ENCODE data around the gene PLSCR4. TPM values are rescaled to one million over a fixed set of nuclear protein-coding genes. Genes with fewer than 3 reads are reported as not detected.

PLSCR4 gene
- total RNA-seq, 1 donor from 2014 or later = 1.0 TPM

DNA sequence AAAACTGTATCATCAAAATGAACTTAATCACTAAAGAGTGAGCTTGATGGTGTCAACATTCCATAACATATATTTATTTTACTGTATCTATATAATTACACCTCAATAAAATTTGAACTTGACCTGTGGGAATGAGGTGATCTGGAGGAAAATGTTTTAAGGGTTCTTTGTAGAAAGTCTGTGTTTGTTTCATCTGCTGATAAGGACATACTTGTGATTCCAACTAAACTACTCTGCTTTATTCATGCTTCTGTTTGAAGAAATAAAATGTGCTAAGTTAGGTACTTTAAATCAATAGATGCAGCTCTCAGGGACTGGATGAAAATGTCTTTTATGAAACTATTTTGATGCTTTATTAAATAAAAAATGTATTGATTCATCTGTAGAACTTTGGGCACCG, 78.3 kb downstream of the PLSCR4 start:
- TF ChIP-seq EZH2phosphoT487 (IDR thresholded peaks at IDR 0.05) = no peak
- TF ChIP-seq, protein P1, sequence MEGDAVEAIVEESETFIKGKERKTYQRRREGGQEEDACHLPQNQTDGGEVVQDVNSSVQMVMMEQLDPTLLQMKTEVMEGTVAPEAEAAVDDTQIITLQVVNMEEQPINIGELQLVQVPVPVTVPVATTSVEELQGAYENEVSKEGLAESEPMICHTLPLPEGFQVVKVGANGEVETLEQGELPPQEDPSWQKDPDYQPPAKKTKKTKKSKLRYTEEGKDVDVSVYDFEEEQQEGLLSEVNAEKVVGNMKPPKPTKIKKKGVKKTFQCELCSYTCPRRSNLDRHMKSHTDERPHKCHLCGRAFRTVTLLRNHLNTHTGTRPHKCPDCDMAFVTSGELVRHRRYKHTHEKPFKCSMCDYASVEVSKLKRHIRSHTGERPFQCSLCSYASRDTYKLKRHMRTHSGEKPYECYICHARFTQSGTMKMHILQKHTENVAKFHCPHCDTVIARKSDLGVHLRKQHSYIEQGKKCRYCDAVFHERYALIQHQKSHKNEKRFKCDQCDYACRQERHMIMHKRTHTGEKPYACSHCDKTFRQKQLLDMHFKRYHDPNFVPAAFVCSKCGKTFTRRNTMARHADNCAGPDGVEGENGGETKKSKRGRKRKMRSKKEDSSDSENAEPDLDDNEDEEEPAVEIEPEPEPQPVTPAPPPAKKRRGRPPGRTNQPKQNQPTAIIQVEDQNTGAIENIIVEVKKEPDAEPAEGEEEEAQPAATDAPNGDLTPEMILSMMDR (IDR thresholded peaks at IDR 0.05) = no peak
- no peak overlapping the region for H3K4me2 ChIP-seq
- H3K9me3 ChIP-seq (ENCODE audit: low read depth) = no peaks in the 10 kb centered on the region
- H3K9ac ChIP-seq = no peak overlapping the region
- no peak overlapping the region for H3K4me3 ChIP-seq
- no peak overlapping the region for H2AFZ ChIP-seq (replicated peaks)
- H3F3A ChIP-seq (ENCODE audit: low read depth) = no peaks in the 10 kb centered on the region
- H3K4me1 ChIP-seq = no peaks in the 10 kb centered on the region
- no peaks in the 10 kb centered on the region for H3K79me2 ChIP-seq (ENCODE audit: low read depth)
- H3K4me1 Mint-ChIP-seq = no peaks in the 10 kb centered on the region
- DNase-seq (ENCODE audit: low spot score) = no peak
- H3K27me3 Mint-ChIP-seq (ENCODE audit: insufficient read depth, low read depth) = no peaks in the 10 kb centered on the region
- H4K20me1 ChIP-seq (ENCODE audit: low read depth) = no peaks in the 10 kb centered on the region
- H3K27ac Mint-ChIP-seq = no peak overlapping the region
- H3K9me3 Mint-ChIP-seq = peaks cover 2% of the 10 kb centered on the region
- H3K27ac ChIP-seq = no peak overlapping the region
- H3K36me3 Mint-ChIP-seq = no peaks in the 10 kb centered on the region
- no peak overlapping the region for H3K4me3 Mint-ChIP-seq
- H3K27me3 ChIP-seq = no peaks in the 10 kb centered on the region
- no peaks in the 10 kb centered on the region for H3K36me3 ChIP-seq

DNA sequence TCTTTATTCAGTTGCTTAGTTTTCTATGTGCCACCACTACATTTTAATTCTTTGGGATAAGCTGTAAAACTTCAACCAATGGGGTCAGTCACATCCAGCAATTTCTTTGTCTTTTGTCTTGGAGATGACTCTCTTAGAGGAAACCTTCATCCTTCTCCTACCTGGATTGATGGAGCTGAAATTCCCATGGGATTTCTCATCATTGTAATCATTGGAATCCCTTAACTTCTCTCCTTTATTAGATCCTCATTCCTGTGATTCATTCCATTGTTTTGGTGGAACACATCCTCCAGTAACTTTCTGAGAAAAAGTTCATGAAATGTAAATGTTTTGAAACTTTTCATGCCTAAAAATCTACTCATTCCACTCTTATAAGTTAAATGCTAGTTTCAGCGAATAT, 80.3 kb downstream of the PLSCR4 start:
- H3K4me2 ChIP-seq = no peak overlapping the region
- H3K27ac ChIP-seq = no peak overlapping the region
- no peak overlapping the region for H3K27ac Mint-ChIP-seq
- no peaks in the 10 kb centered on the region for H3K79me2 ChIP-seq (ENCODE audit: low read depth)
- no peaks in the 10 kb centered on the region for H3F3A ChIP-seq (ENCODE audit: low read depth)
- DNase-seq (ENCODE audit: low spot score) = no peak
- H4K20me1 ChIP-seq (ENCODE audit: low read depth) = no peaks in the 10 kb centered on the region
- H3K27me3 ChIP-seq = no peaks in the 10 kb centered on the region
- H3K27me3 Mint-ChIP-seq (ENCODE audit: insufficient read depth, low read depth) = no peaks in the 10 kb centered on the region
- no peak overlapping the region for H3K4me3 Mint-ChIP-seq
- TF ChIP-seq EZH2 (IDR thresholded peaks at IDR 0.05) (no peak), EZH2phosphoT487 (IDR thresholded peaks at IDR 0.05) (no peak)
- TF ChIP-seq, protein P1 (IDR thresholded peaks at IDR 0.05) = no peak
- no peak overlapping the region for H3K4me3 ChIP-seq
- H3K4me1 Mint-ChIP-seq = no peaks in the 10 kb centered on the region
- no peaks in the 10 kb centered on the region for H3K36me3 Mint-ChIP-seq
- H2AFZ ChIP-seq (replicated peaks) = no peak overlapping the region
- no peaks in the 10 kb centered on the region for H3K4me1 ChIP-seq
- no peak overlapping the region for H3K9ac ChIP-seq
- H3K9me3 Mint-ChIP-seq = peaks cover 2% of the 10 kb centered on the region
- no peaks in the 10 kb centered on the region for H3K9me3 ChIP-seq (ENCODE audit: low read depth)
- no peaks in the 10 kb centered on the region for H3K36me3 ChIP-seq

DNA sequence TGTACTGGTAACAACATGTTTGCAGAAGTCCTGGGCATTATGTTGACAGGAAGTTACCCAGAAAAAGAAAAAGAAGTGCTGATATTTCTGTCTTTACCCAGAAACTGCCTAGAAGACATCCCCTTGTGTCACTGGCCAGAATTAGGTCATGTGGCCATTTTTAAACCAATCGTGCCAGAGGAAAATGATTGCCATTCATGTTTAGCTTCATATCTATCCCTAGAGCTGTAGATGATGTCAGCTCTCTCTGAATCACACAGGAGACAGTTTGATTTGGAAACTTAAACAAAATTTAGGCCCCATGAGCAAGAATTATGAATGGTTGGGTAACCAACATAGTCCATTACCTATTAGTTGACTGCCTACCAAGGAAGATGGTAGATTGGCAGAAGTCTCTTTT, 81.0 kb downstream of the PLSCR4 start:
- no peaks in the 10 kb centered on the region for H3K27me3 Mint-ChIP-seq (ENCODE audit: insufficient read depth, low read depth)
- Histone ChIP-seq H3K4me2 (no peak overlapping the region), H3F3A (ENCODE audit: low read depth) (no peaks in the 10 kb centered on the region), H3K36me3 (no peaks in the 10 kb centered on the region), H3K4me3 (no peak overlapping the region), H3K9ac (no peak overlapping the region), H4K20me1 (ENCODE audit: low read depth) (no peaks in the 10 kb centered on the region), H3K27ac (no peak overlapping the region), H3K79me2 (ENCODE audit: low read depth) (no peaks in the 10 kb centered on the region), H3K4me1 (no peaks in the 10 kb centered on the region), H2AFZ (replicated peaks) (no peak overlapping the region), H3K27me3 (no peaks in the 10 kb centered on the region), H3K9me3 (ENCODE audit: low read depth) (no peaks in the 10 kb centered on the region)
- H3K4me3 Mint-ChIP-seq = no peak overlapping the region
- TF ChIP-seq, protein P1 (IDR thresholded peaks at IDR 0.05) = no peak
- TF ChIP-seq EZH2 (IDR thresholded peaks at IDR 0.05) (no peak), EZH2phosphoT487 (IDR thresholded peaks at IDR 0.05) (no peak)
- no peaks in the 10 kb centered on the region for H3K4me1 Mint-ChIP-seq
- H3K36me3 Mint-ChIP-seq = no peaks in the 10 kb centered on the region
- no peak overlapping the region for H3K27ac Mint-ChIP-seq
- DNase-seq (ENCODE audit: low spot score) = no peak
- H3K9me3 Mint-ChIP-seq = peaks cover 2% of the 10 kb centered on the region

DNA sequence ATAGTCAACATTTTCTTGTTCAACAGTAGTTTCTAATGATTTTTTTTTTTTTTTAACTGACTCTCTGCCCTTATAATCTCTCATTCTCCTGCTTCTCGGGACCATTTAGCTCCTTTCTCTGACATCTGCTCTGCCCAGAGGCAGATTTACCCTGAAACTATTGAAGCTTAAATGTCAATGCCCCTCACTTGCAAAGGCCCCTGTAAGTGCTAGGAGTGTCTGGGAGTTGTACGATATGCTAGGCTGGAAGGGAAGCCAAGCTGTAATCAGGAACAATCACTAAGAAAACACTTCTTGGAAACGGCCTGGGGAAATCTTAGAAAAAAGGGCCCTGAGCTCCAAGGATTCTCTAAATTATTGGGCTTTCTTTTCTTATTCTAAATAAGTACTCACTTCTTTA, 84.1 kb downstream of the PLSCR4 start:
- Histone ChIP-seq H3K27me3 (peaks cover 11% of the 10 kb centered on the region), H3K4me1 (no peaks in the 10 kb centered on the region), H3K36me3 (no peaks in the 10 kb centered on the region), H3F3A (ENCODE audit: low read depth) (peaks cover under 1% of the 10 kb centered on the region), H4K20me1 (ENCODE audit: low read depth) (no peaks in the 10 kb centered on the region), H3K4me2 (no peak overlapping the region), H2AFZ (replicated peaks) (no peak overlapping the region), H3K27ac (no peak overlapping the region), H3K4me3 (no peak overlapping the region), H3K9me3 (ENCODE audit: low read depth) (no peaks in the 10 kb centered on the region), H3K9ac (no peak overlapping the region), H3K79me2 (ENCODE audit: low read depth) (no peaks in the 10 kb centered on the region)
- H3K9me3 Mint-ChIP-seq = peaks cover 2% of the 10 kb centered on the region
- no peaks in the 10 kb centered on the region for H3K4me1 Mint-ChIP-seq
- H3K27me3 Mint-ChIP-seq (ENCODE audit: insufficient read depth, low read depth) = no peaks in the 10 kb centered on the region
- DNase-seq (ENCODE audit: low spot score) = no peak
- no peak overlapping the region for H3K27ac Mint-ChIP-seq
- TF ChIP-seq, protein P1 (IDR thresholded peaks at IDR 0.05) = no peak
- TF ChIP-seq EZH2phosphoT487 (IDR thresholded peaks at IDR 0.05) (no peak), EZH2 (IDR thresholded peaks at IDR 0.05) (no peak)
- no peak overlapping the region for H3K4me3 Mint-ChIP-seq
- H3K36me3 Mint-ChIP-seq = no peaks in the 10 kb centered on the region
